Breast epithelium (tissue), 4 donors: ENCODE results near the gene TUBGCP5. TPM values are rescaled to one million over a fixed set of nuclear protein-coding genes. Genes with fewer than 3 reads are reported as not detected.
A peak's percentile ranks its signal among the peaks of the same experiment; 100 is the strongest.

Experiments used
- DNase-seq, 2 donors: peaks; one replicate each; pipeline ENCODE4 v3.0.0-alpha.2; 2019; ENCODE audit warnings: low spot score in 2 of 2
- H3K27ac ChIP-seq, 2 donors: fragments of 200-600 bp; sonication (generic) in 1 of 2; one replicate each; pipeline ENCODE4 v1.5.1; 2016 to 2019; ENCODE audit warnings: mild to moderate bottlenecking in 1 of 2
- H3K27me3 ChIP-seq, 2 donors: fragments of 200-600 bp; sonication (generic) in 1 of 2; one replicate each; pipeline versions ENCODE4 v1.5.1 to v1.6.0; 2017 to 2019; ENCODE audit warnings: control low read depth in 1 of 2, mild to moderate bottlenecking in 1 of 2
- H3K36me3 ChIP-seq: fragments of 200-600 bp; one replicate; pipeline ENCODE4 v1.5.1; 2019
- H3K4me1 ChIP-seq, 2 donors: fragments of 200-600 bp; sonication (generic); one replicate each; pipeline ENCODE4 v1.5.1; 2016 to 2019; ENCODE audit warnings: control low read depth in 1 of 2
- H3K4me3 ChIP-seq, 3 donors: fragments of 200-600 bp; sonication (generic); 1 replicate in 2 of 3; 2 replicates in 1 of 3; pipeline ENCODE4 v1.5.1; 2016 to 2019; ENCODE audit warnings: mild to moderate bottlenecking in 3 of 3, moderate library complexity in 2 of 3
- H3K9me3 ChIP-seq, 2 donors: fragments of 200-600 bp; sonication (generic) in 1 of 2; one replicate each; pipeline ENCODE4 v1.5.1; 2016 to 2019; ENCODE audit warnings: control low read depth in 1 of 2
- POLR2A ChIP-seq: fragments of 450-650 bp; IDR thresholded peaks from one replicate; pipeline ENCODE4 v1.6.1; 2016; ENCODE audit warnings: antibody characterized with exemption, mild to moderate bottlenecking, moderate library complexity
- POLR2AphosphoS5 ChIP-seq, 3 donors: sonication (generic); formaldehyde crosslinking; IDR thresholded peaks; one replicate each; pipeline ENCODE4 v1.6.1; 2017; ENCODE audit warnings: antibody characterized with exemption in 3 of 3
- intact Hi-C: fragments of 100-400 bp; cut with DNase I; formaldehyde crosslinking; loops from one replicate; pipeline ENCODE4 v1.15.1; 2023; ENCODE audit warnings: low total_unique reads
- total RNA-seq, 3 donors: library from RNA; depleted of rRNA; stranded (reverse); fragments of >200 nt; gene quantifications; one replicate each; pipeline ENCODE4 v1.1.0, GENCODE V29; 2016
- TF ChIP-seq, protein P1 (sequence below), 3 donors: fragments of 450-650 bp; IDR thresholded peaks; one replicate each; pipeline ENCODE4 v1.5.1; 2016 to 2017; ENCODE audit warnings: antibody characterized with exemption in 3 of 3, mild to moderate bottlenecking in 3 of 3, moderate library complexity in 3 of 3

Gene TUBGCP5
- total RNA-seq, 3 donors from 2014 or later, result 27.5 to 33.6 (median 28.0) TPM

- no peak for TF ChIP-seq POLR2AphosphoS5 (IDR thresholded peaks at IDR 0.05)
- TF ChIP-seq POLR2A, result no peak
- TF ChIP-seq, protein P1, sequence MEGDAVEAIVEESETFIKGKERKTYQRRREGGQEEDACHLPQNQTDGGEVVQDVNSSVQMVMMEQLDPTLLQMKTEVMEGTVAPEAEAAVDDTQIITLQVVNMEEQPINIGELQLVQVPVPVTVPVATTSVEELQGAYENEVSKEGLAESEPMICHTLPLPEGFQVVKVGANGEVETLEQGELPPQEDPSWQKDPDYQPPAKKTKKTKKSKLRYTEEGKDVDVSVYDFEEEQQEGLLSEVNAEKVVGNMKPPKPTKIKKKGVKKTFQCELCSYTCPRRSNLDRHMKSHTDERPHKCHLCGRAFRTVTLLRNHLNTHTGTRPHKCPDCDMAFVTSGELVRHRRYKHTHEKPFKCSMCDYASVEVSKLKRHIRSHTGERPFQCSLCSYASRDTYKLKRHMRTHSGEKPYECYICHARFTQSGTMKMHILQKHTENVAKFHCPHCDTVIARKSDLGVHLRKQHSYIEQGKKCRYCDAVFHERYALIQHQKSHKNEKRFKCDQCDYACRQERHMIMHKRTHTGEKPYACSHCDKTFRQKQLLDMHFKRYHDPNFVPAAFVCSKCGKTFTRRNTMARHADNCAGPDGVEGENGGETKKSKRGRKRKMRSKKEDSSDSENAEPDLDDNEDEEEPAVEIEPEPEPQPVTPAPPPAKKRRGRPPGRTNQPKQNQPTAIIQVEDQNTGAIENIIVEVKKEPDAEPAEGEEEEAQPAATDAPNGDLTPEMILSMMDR (IDR thresholded peaks at IDR 0.05), result no peak
- H3K4me1 ChIP-seq, result no peaks in the 10 kb centered on the region
- peak overlapping the region in 1 of 3 donors; percentile 27 for H3K4me3 ChIP-seq
- H3K36me3 ChIP-seq, result no peaks in the 10 kb centered on the region
- peak overlapping the region; percentile 37 to 81 for H3K27ac ChIP-seq
- H3K9me3 ChIP-seq, result no peaks in the 10 kb centered on the region
- DNase-seq, result no peak
- intact Hi-C loops, result no loop called here
- H3K27me3 ChIP-seq, result no peaks in the 10 kb centered on the region
Observed at GRCh38 chr15:22963641-22964040, 75.7 kb downstream of the TUBGCP5 start.

DNA sequence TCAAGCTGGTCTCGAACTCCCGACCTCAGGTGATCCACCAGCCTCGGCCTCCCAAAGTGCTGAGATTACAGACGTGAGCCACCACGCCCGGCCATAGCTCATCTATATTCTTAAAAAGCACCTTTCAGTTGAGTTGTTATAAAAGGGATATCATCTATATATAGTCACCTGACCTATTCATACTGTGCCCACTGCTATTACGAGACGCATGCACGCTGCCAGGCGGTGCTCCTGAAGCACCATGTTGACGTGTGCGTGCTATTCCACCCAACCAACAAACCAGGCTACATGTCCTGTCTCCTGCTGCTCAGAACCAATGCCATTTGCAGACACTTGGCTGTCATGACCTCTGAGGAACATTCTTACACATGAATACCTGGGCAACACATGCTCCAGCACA lies 76.8 kb downstream of the TUBGCP5 start:
- Histone ChIP-seq H3K27me3 (no peaks in the 10 kb centered on the region), H3K4me3 (no peak overlapping the region), H3K9me3 (no peaks in the 10 kb centered on the region), H3K36me3 (no peaks in the 10 kb centered on the region), H3K27ac (peak overlapping the region in 1 of 2 donors; percentile 27), H3K4me1 (no peaks in the 10 kb centered on the region)
- DNase-seq, result no peak
- intact Hi-C loops, result no loop called here
- TF ChIP-seq, protein P1 (IDR thresholded peaks at IDR 0.05), result no peak
- no peak for TF ChIP-seq POLR2A
- TF ChIP-seq POLR2AphosphoS5 (IDR thresholded peaks at IDR 0.05), result no peak

DNA sequence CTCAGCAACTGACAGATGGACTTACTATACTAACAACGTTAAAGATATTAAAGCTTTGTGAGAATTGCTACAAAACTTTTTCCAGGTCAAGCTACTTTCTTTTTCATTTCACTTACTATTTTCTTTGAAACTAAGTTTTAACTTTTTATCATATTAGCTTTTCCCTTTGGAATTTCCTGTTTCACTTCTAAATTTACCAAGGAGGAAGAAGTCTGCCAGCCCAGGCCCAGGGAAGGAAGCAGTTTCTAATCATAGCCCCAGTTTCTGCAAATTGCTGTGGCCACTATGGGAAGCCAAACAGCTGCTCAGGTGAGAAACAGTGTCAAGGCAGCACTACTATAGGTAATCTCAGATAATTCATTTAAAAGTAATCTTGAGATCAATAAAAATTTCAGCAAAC lies 77.6 kb downstream of the TUBGCP5 start:
- no peak for TF ChIP-seq POLR2AphosphoS5 (IDR thresholded peaks at IDR 0.05)
- TF ChIP-seq POLR2A, result no peak
- TF ChIP-seq, protein P1 (IDR thresholded peaks at IDR 0.05), result no peak
- no peak for DNase-seq
- Histone ChIP-seq H3K4me3 (no peak overlapping the region), H3K9me3 (no peaks in the 10 kb centered on the region), H3K27ac (peak overlapping the region in 1 of 2 donors; percentile 22), H3K4me1 (no peaks in the 10 kb centered on the region), H3K27me3 (no peaks in the 10 kb centered on the region), H3K36me3 (no peaks in the 10 kb centered on the region)
- intact Hi-C loops, result no loop called here

DNA sequence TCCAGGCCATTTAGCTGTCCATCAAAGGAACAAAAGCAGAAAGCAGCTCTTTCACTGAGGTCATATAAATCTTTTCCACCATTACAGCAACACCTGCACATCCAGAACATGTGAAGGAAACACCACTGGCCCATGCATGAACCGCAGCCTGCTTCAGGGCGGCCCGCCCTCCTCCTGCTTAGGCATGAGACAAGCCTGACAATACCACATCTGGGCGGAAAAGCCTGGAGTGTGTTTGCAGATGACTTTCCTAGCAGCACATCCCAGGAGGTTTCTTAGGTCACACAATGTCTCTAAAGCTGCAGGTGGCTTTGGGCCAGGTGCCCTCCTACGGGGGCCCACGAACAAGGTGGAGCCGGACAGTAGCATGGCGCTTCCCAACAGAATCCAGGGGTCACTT lies 78.8 kb downstream of the TUBGCP5 start:
- no peak for DNase-seq
- no peaks in the 10 kb centered on the region for H3K4me1 ChIP-seq
- no peaks in the 10 kb centered on the region for H3K27me3 ChIP-seq
- no peaks in the 10 kb centered on the region for H3K9me3 ChIP-seq
- H3K27ac ChIP-seq, result peak overlapping the region in 1 of 2 donors; percentile 19
- intact Hi-C loops, result no loop called here
- TF ChIP-seq POLR2A (no peak), POLR2AphosphoS5 (IDR thresholded peaks at IDR 0.05) (no peak)
- TF ChIP-seq, protein P1 (IDR thresholded peaks at IDR 0.05), result no peak
- H3K36me3 ChIP-seq, result no peaks in the 10 kb centered on the region
- H3K4me3 ChIP-seq, result no peak overlapping the region

DNA sequence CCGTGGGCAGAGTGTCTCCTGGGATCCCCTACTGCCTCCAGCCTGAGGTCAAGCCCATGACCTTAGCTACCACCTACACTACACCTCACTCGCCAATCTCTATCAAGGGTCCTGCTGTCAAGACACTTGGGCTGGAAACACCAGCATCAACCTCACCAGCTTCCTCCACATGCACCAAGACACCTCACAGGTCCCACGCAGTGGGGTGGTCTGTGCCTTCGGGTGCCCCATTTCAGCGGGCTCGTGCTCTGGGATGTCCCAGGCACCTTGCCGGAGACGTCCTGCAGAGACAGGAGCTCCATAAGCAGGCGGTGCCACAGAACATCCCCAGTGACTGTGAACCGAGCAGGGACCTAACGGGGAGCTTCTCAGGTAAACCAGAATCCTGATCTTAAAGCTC lies 79.2 kb downstream of the TUBGCP5 start:
- H3K36me3 ChIP-seq, result no peaks in the 10 kb centered on the region
- no peaks in the 10 kb centered on the region for H3K9me3 ChIP-seq
- H3K27ac ChIP-seq, result peak overlapping the region in 1 of 2 donors; percentile 50
- H3K27me3 ChIP-seq, result no peaks in the 10 kb centered on the region
- TF ChIP-seq POLR2AphosphoS5 (IDR thresholded peaks at IDR 0.05) (no peak), POLR2A (no peak)
- TF ChIP-seq, protein P1 (IDR thresholded peaks at IDR 0.05), result no peak
- no peak overlapping the region for H3K4me3 ChIP-seq
- no peak for DNase-seq
- intact Hi-C loops, result no loop called here
- no peaks in the 10 kb centered on the region for H3K4me1 ChIP-seq
